Left ventricle myocardium inferior (tissue), 1 donor: ENCODE data around the gene MACROD2. TPM values are rescaled to one million over a fixed set of nuclear protein-coding genes. Genes with fewer than 3 reads are reported as not detected.

Experiments used
- DNase-seq: peaks from one replicate; pipeline ENCODE4 v3.0.0-alpha.2; 2020
- H3K27ac ChIP-seq: fragments of 200-600 bp; replicated peaks from 2 replicates; pipeline ENCODE4 v1.8.0; 2021
- H3K27me3 ChIP-seq: fragments of 200-600 bp; 2 replicates; pipeline ENCODE4 v1.8.0; 2021; ENCODE audit warnings: low read depth
- H3K36me3 ChIP-seq: fragments of 200-600 bp; 2 replicates; pipeline ENCODE4 v1.8.0; 2021
- H3K4me1 ChIP-seq: fragments of 200-600 bp; 2 replicates; pipeline ENCODE4 v1.8.0; 2021
- H3K4me3 ChIP-seq: fragments of 200-600 bp; 2 replicates; pipeline ENCODE4 v1.8.0; 2021; ENCODE audit warnings: mild to moderate bottlenecking, moderate library complexity
- H3K9me3 ChIP-seq: fragments of 200-600 bp; replicated peaks from 2 replicates; pipeline ENCODE4 v1.8.0; 2021
- CTCF ChIP-seq: fragments of 200-600 bp; IDR thresholded peaks from 2 replicates; pipeline ENCODE4 v1.8.0; 2021; ENCODE audit warnings: antibody characterized with exemption, mild to moderate bottlenecking, borderline replicate concordance
- intact Hi-C: fragments of 100-400 bp; cut with micrococcal nuclease; formaldehyde crosslinking; loops from one replicate; pipeline ENCODE4 v1.11.0; 2022
- total RNA-seq: library from RNA; stranded (reverse); fragmentation: NEBNext Ultra II Directional; extraction: Animal tissue kit (Norgen Biotek cat#: 25700); gene quantifications from one replicate; pipeline ENCODE4 v1.2.1, GENCODE V29; 2021
- donor health status: DM: no; HTN: yes; CAD: no; lungs with severe emphysema.

MACROD2 gene
- total RNA-seq, 1 donor from 2014 or later: 3.6 TPM

- Histone ChIP-seq H3K36me3 (no peaks in the 10 kb centered on the region), H3K9me3 (no peaks in the 10 kb centered on the region), H3K4me1 (peaks cover 7% of the 10 kb centered on the region), H3K27ac (no peak overlapping the region), H3K4me3 (no peak overlapping the region), H3K27me3 (no peaks in the 10 kb centered on the region)
- no peak for DNase-seq
- intact Hi-C loops: no loop called here
- no peak for TF ChIP-seq CTCF
Observed at GRCh38 chr20:15047601-15048000, 1052.3 kb downstream of the MACROD2 start.

GRCh38 chr20:15056246-15056645, 1060.9 kb downstream of the MACROD2 start:
- intact Hi-C loops: no loop called here
- H3K4me1 ChIP-seq: no peaks in the 10 kb centered on the region
- peaks cover 10% of the 10 kb centered on the region for H3K9me3 ChIP-seq
- DNase-seq: no peak
- no peak overlapping the region for H3K27ac ChIP-seq
- TF ChIP-seq CTCF: no peak
- H3K27me3 ChIP-seq: no peaks in the 10 kb centered on the region
- no peak overlapping the region for H3K4me3 ChIP-seq
- no peaks in the 10 kb centered on the region for H3K36me3 ChIP-seq

- TF ChIP-seq CTCF: no peak
- no peak for DNase-seq
- no peak overlapping the region for H3K27ac ChIP-seq
- H3K4me3 ChIP-seq: no peak overlapping the region
- H3K27me3 ChIP-seq: no peaks in the 10 kb centered on the region
- intact Hi-C loops: no loop called here
- no peaks in the 10 kb centered on the region for H3K9me3 ChIP-seq
- no peaks in the 10 kb centered on the region for H3K36me3 ChIP-seq
- no peaks in the 10 kb centered on the region for H3K4me1 ChIP-seq
Observed at GRCh38 chr20:15058841-15059240, 1063.5 kb downstream of the MACROD2 start.

- Histone ChIP-seq H3K4me3 (no peak overlapping the region), H3K9me3 (no peaks in the 10 kb centered on the region), H3K27ac (no peak overlapping the region), H3K27me3 (no peaks in the 10 kb centered on the region), H3K4me1 (no peaks in the 10 kb centered on the region), H3K36me3 (no peaks in the 10 kb centered on the region)
- no peak for DNase-seq
- TF ChIP-seq CTCF: no peak
- intact Hi-C loops: no loop called here
Observed at GRCh38 chr20:15059438-15059837, 1064.1 kb downstream of the MACROD2 start.

DNA sequence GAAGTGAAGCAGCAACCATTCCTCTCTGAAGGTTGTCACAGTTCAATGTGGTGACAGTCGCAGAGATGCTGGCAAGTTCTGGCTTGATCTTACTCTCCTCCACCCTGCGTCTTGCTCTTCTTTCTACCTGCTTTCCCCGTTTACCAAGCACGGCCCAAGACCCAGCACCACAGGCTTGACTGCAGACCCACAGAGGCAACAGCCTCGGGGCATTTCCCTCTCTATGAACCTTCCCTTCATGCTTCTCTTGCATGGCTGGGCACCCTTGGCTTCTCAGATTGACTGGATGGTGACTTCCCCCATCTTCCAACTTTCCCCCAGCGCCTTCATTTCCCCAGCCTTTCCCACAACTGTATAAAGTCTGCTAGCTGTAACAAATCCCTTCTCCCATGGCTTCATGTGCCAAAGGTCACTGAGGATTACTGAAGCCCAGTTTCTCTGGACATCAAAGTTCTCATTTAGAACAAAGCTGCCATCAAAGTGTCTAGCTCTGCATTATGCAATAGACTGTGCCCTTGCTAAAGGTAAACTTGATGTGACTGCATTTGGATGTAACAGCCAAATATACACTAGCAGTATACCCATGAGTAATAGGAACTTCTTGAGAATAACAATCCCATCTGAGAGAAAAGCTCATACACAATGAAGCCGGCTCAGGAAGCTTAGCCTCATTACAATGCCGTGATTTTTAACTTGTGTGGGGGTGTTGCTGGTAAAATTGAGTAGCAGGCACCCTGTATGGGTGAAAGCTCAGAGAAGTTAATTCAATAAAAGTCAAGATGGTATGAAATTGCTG, 1065.1 kb downstream of the MACROD2 start:
- no peaks in the 10 kb centered on the region for H3K9me3 ChIP-seq
- H3K4me1 ChIP-seq: no peaks in the 10 kb centered on the region
- intact Hi-C loops: no loop called here
- no peak for DNase-seq
- H3K27me3 ChIP-seq: no peaks in the 10 kb centered on the region
- no peak overlapping the region for H3K4me3 ChIP-seq
- no peak for TF ChIP-seq CTCF
- no peaks in the 10 kb centered on the region for H3K36me3 ChIP-seq
- no peak overlapping the region for H3K27ac ChIP-seq
